OCI-M1 (cell line): ENCODE results near the gene SLC29A3.
"Not testable (repeated sequence)": the region's sequence is repeated elsewhere in the genome, so short reads cannot be mapped to it uniquely, and the experiment has no call there.

Experiments
- DNase-seq: peaks from one replicate; lab custom pipeline; 2025; lab: John Stamatoyannopoulos, UW

Gene SLC29A3

GRCh38 chr10:71283876-71284275 lies 35.2 kb upstream of the SLC29A3 start:
- no peak for DNase-seq

- DNase-seq, result no peak
These were observed 34.4 kb upstream of the SLC29A3 start for GRCh38 chr10:71284544-71285179.

GRCh38 chr10:71285180-71285545 lies 33.9 kb upstream of the SLC29A3 start:
- peak; percentile 53 for DNase-seq

GRCh38 chr10:71285986-71286385 lies 33.1 kb upstream of the SLC29A3 start:
- DNase-seq, result no peak

GRCh38 chr10:71286521-71287294 lies 32.4 kb upstream of the SLC29A3 start:
- DNase-seq, result no peak

- no peak for DNase-seq
These were observed 31.6 kb upstream of the SLC29A3 start for GRCh38 chr10:71287456-71287855.

- DNase-seq, result no peak
These were observed 30.6 kb upstream of the SLC29A3 start for GRCh38 chr10:71288461-71288860.

GRCh38 chr10:71289421-71290130 lies 29.5 kb upstream of the SLC29A3 start:
- DNase-seq, result no peak

- no peak for DNase-seq
These were observed 28.7 kb upstream of the SLC29A3 start for GRCh38 chr10:71290331-71290730.

- no peak for DNase-seq
These were observed 28.1 kb upstream of the SLC29A3 start for GRCh38 chr10:71290806-71291527.

- DNase-seq, result no peak
These were observed 27.5 kb upstream of the SLC29A3 start for GRCh38 chr10:71291528-71291900.

GRCh38 chr10:71292624-71293445 lies 26.2 kb upstream of the SLC29A3 start:
- DNase-seq, result no peak

GRCh38 chr10:71293446-71294084 lies 25.5 kb upstream of the SLC29A3 start:
- no peak for DNase-seq

GRCh38 chr10:71294091-71294561 lies 24.9 kb upstream of the SLC29A3 start:
- no peak for DNase-seq

- DNase-seq, result no peak
These were observed 24.2 kb upstream of the SLC29A3 start for GRCh38 chr10:71294856-71295255.

GRCh38 chr10:71295641-71296040 lies 23.4 kb upstream of the SLC29A3 start:
- DNase-seq, result no peak

- no peak for DNase-seq
These were observed 23.0 kb upstream of the SLC29A3 start for GRCh38 chr10:71296086-71296485.

GRCh38 chr10:71296811-71297210 lies 22.2 kb upstream of the SLC29A3 start:
- DNase-seq, result not testable (repeated sequence)

GRCh38 chr10:71297343-71297742 lies 21.7 kb upstream of the SLC29A3 start:
- DNase-seq, result no peak

- no peak for DNase-seq
These were observed 19.8 kb upstream of the SLC29A3 start for GRCh38 chr10:71299071-71299785.
